Heart right ventricle (tissue), 16 donors: ENCODE results near the gene NDEL1. TPM values are rescaled to one million over a fixed set of nuclear protein-coding genes. Genes with fewer than 3 reads are reported as not detected.
A peak's percentile ranks its signal among the peaks of the same experiment; 100 is the strongest.

Source experiments
- ATAC-seq, 8 donors: fragments of 200-7000 bp; cut with Tn5 transposase; one replicate each; pipeline ENCODE4 v1.9.1; 2020; ENCODE audit warnings: mild to moderate bottlenecking in 8 of 8, moderate library complexity in 8 of 8, moderate number of reproducible peaks in 1 of 8
- DNase-seq, 2 donors: peaks; one replicate each; pipeline ENCODE4 v3.0.0-alpha.2; 2020
- H3K27ac ChIP-seq, 10 donors: fragments of 200-600 bp; sonication (generic) in 2 of 10; one replicate each; pipeline versions ENCODE4 v1.5.0 to v1.8.0; 2020 to 2022; ENCODE audit warnings: mild to moderate bottlenecking in 3 of 10
- H3K27me3 ChIP-seq, 7 donors: fragments of 200-600 bp; one replicate each; pipeline ENCODE4 v1.8.0; 2021 to 2022; ENCODE audit warnings: mild to moderate bottlenecking in 2 of 7
- H3K36me3 ChIP-seq, 9 donors: fragments of 200-600 bp; sonication (generic) in 1 of 9; one replicate each; pipeline versions ENCODE4 v1.5.0 to v1.8.0; 2020 to 2022; ENCODE audit warnings: mild to moderate bottlenecking in 2 of 9
- H3K4me1 ChIP-seq, 9 donors: fragments of 200-600 bp; sonication (generic) in 1 of 9; one replicate each; pipeline versions ENCODE4 v1.5.0 to v1.8.0; 2020 to 2022; ENCODE audit warnings: mild to moderate bottlenecking in 4 of 9
- H3K4me3 ChIP-seq, 10 donors: fragments of 200-600 bp; sonication (generic) in 2 of 10; one replicate each; pipeline versions ENCODE4 v1.5.0 to v1.8.0; 2020 to 2022; ENCODE audit warnings: mild to moderate bottlenecking in 7 of 10, moderate library complexity in 2 of 10
- H3K9me3 ChIP-seq, 11 donors: fragments of 200-600 bp in 10 of 11; sonication (generic) in 2 of 11; one replicate each; pipeline versions ENCODE4 v1.5.0 to v1.8.0; 2013 to 2022; ENCODE audit warnings: mild to moderate bottlenecking in 2 of 11, control low read depth in 1 of 11, moderate library complexity in 1 of 11
- CTCF ChIP-seq, 9 donors: fragments of 200-600 bp; sonication (generic) in 2 of 9; IDR thresholded peaks; one replicate each; pipeline versions ENCODE4 v1.5.0 to v1.8.0; 2021 to 2022; ENCODE audit warnings: antibody characterized with exemption in 9 of 9, mild to moderate bottlenecking in 5 of 9, moderate library complexity in 1 of 9
- WGBS, 2 donors: extraction: QIAGEN DNeasy Blood & Tissue Kit; methylation state at CpG; one replicate each; pipeline ENCODE4 v1.1.7; 2013; ENCODE audit warnings: inconsistent platforms in 1 of 2; 5-methylcytosine and 5-hydroxymethylcytosine counted together
- intact Hi-C, 10 donors: fragments of 100-400 bp; cut with DNase I; formaldehyde crosslinking; loops; one replicate each; pipeline versions ENCODE4 v1.11.1 to v1.14.2; 2022
- polyA plus RNA-seq, 2 donors: library from polyadenylated mRNA; stranded (reverse); fragments of 200-250 nt; gene quantifications; one replicate each; pipeline ENCODE4 v1.2.3, GENCODE V29; 2013
- total RNA-seq, 10 donors: library from RNA; stranded (reverse); fragmentation: NEBNext Ultra II Directional in 3 of 10; extraction: Animal tissue kit (Norgen Biotek cat#: 25700) in 3 of 10; gene quantifications; one replicate each; pipeline versions ENCODE4 v1.2.1 to v1.2.4, GENCODE V29; 2021 to 2023
- donor health status: Arrhythmogenic right ventricular cardiomyopathy.
- donor health status: ischemic (EF 13 %, LVEDD 7.1; RV severe dilation, severe dysfunction).
- donor health status: healthy with polysubstance abuse.
- donor health status: DM: no; HTN: yes; CAD: no.
- donor health status: DM: no; HTN: no; CAD: no.
- donor health status: ischemic (EF 25% LVEDD 6.9; RV normal size, moderate dysfunction).
- donor health status: ischemic (EF 25% LVEDD 5.7; RV mildly dilated, moderate dysfunction).
- donor health status: healthy.
- donor health status: DM: yes; HTN: yes; CAD: no.
- donor health status: Ischemic cardiomyopathy.
- donor health status: ischemic (EF 35%, LVEDD 5.7; RV mildly dilated, moderate dysfunction).
- donor health status: nonischemic (EF 11% LVEDD 7.7; RV severe dilation, severe dysfunction).
- donor health status: DM: yes; HTN: yes; CAD: no.
- donor health status: PGD.
- donor health status: ischemic (EF 29% LVEDD 5.4; RV normal size, mild dysfunction).
- donor health status: nonischemic (EF 23%, LVEDD 6.1; RV moderate dilation, normal function).

NDEL1 gene
- total and polyA plus RNA-seq, 12 donors = 21.2 to 37.0 (median 26.9) TPM

GRCh38 chr17:8420041-8420934, 15.4 kb upstream of the NDEL1 start:
- ATAC-seq (peak; percentile 82 to 96 (median 91)), DNase-seq (peak; percentile 31 to 82)
- peak overlapping the region in 8 of 10 donors; percentile 6 to 80 (median 48) for H3K27ac ChIP-seq
- H3K4me3 ChIP-seq = no peak overlapping the region
- intact Hi-C loops = no loop called here
- H3K9me3 ChIP-seq = peaks cover 0 to 9% (median 0%) of the 10 kb centered on the region in 11 donors
- H3K27me3 ChIP-seq = peaks cover 0 to 6% (median 0%) of the 10 kb centered on the region in 7 donors
- H3K4me1 ChIP-seq = peaks cover 6 to 57% (median 13%) of the 10 kb centered on the region in 9 donors
- TF ChIP-seq CTCF (IDR thresholded peaks at IDR 0.05) = no peak
- no peaks in the 10 kb centered on the region for H3K36me3 ChIP-seq
- 27 to 31% methylated on average over 5 of the region's 5 CpGs for WGBS, 2 donors

GRCh38 chr17:8421571-8421970, 14.1 kb upstream of the NDEL1 start:
- ATAC-seq (peak in 1 of 8 donors; percentile 55), DNase-seq (no peak)
- Histone ChIP-seq H3K27ac (peak overlapping the region in 2 of 10 donors; percentile 66 to 80), H3K4me1 (peaks cover 6 to 57% (median 13%) of the 10 kb centered on the region in 9 donors), H3K36me3 (no peaks in the 10 kb centered on the region), H3K4me3 (no peak overlapping the region), H3K9me3 (peaks cover 0 to 9% (median 0%) of the 10 kb centered on the region in 11 donors), H3K27me3 (no peaks in the 10 kb centered on the region)
- TF ChIP-seq CTCF (IDR thresholded peaks at IDR 0.05) = no peak
- 52 to 64% methylated on average over 3 of the region's 3 CpGs for WGBS, 2 donors
- intact Hi-C loops = no loop called here

DNA sequence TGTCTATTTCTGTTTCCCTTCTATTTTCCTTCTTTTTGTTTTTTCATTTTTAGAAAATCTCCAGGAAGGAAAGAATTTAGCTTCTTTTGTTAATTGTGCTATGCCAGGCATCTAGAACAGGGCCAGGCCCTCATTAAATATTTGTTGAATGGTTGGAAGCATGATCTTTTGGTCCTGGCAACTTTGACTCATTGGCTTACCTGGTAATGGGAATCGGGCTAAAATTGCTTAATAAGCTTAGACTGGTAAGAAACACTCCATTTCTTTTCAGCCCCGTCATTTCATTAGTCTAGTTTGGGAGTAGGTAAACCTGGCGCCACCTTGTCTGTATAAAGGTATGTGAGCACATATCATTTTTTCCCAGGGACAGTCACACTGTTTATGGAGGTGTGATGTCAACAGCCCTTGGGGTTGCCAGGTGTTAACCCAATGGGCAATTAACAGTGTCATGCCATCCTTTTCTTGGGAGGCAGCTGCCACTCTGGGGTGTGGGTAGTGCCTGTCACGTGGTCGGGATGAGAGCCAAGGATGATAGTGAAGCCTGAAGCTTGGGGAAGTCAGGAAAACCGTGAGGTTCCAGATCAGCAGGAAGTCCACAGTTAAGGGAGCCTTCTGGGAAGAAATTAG, 9.5 kb upstream of the NDEL1 start:
- 76 to 79% methylated on average over 6 of the region's 6 CpGs for WGBS, 2 donors
- peaks cover 0 to 8% (median 0%) of the 10 kb centered on the region in 11 donors for H3K9me3 ChIP-seq
- H3K27me3 ChIP-seq = no peaks in the 10 kb centered on the region
- no peak overlapping the region for H3K4me3 ChIP-seq
- ATAC-seq (no peak), DNase-seq (no peak)
- H3K36me3 ChIP-seq = no peaks in the 10 kb centered on the region
- TF ChIP-seq CTCF (IDR thresholded peaks at IDR 0.05) = no peak
- no peak overlapping the region for H3K27ac ChIP-seq
- H3K4me1 ChIP-seq = peaks cover 0 to 22% (median 4%) of the 10 kb centered on the region in 9 donors
- intact Hi-C loops = no loop called here

GRCh38 chr17:8426802-8427201, 8.9 kb upstream of the NDEL1 start:
- DNase-seq (no peak), ATAC-seq (no peak)
- no peak overlapping the region for H3K27ac ChIP-seq
- H3K4me1 ChIP-seq = peaks cover 0 to 22% (median 8%) of the 10 kb centered on the region in 9 donors
- H3K9me3 ChIP-seq = peaks cover 0 to 4% (median 0%) of the 10 kb centered on the region in 11 donors
- no peaks in the 10 kb centered on the region for H3K36me3 ChIP-seq
- 98 to 100% methylated on average over 3 of the region's 3 CpGs for WGBS, 2 donors
- H3K27me3 ChIP-seq = no peaks in the 10 kb centered on the region
- TF ChIP-seq CTCF (IDR thresholded peaks at IDR 0.05) = no peak
- no peak overlapping the region for H3K4me3 ChIP-seq
- intact Hi-C loops = no loop called here
